LNCaP clone FGC (cell line): ENCODE results near the gene ESYT2.

ENCODE experiments used
- DNase-seq: peaks from one replicate; pipeline ENCODE4 v3.0.0-alpha.2; 2011; ENCODE audit warnings: low read depth
- H3K4me3 ChIP-seq: 2 replicates; pipeline ENCODE4 v1.5.1; 2011; ENCODE audit warnings: mild to moderate bottlenecking, low read depth, low read length, control low read depth
- TF ChIP-seq, protein P1 (sequence below): IDR thresholded peaks from 2 replicates; pipeline ENCODE4 v1.5.1; 2012; ENCODE audit warnings: mild to moderate bottlenecking; ENCODE audit not compliant: control insufficient read depth, insufficient read depth; ENCODE audit errors: extremely low read depth

Gene ESYT2

DNA sequence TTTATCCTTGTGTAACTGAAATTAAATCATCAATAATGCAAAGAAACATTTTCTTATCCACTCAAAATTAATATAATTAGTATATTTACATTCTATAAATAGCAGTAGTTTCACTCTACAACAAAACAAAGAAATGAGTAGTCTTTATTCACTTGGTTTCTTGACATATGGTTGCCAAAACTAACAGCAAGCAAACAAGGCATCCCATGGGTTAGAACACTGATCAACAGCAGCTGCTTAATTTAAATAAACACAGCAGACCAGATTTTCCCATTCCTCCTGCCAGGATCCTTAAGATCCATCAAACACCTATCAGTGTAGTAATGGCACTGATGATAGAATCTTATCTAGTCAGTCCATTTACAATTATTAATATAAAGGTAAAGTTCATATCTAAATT lies 146.9 kb downstream of the ESYT2 start:
- peak; percentile 32 for DNase-seq
- TF ChIP-seq, protein P1, sequence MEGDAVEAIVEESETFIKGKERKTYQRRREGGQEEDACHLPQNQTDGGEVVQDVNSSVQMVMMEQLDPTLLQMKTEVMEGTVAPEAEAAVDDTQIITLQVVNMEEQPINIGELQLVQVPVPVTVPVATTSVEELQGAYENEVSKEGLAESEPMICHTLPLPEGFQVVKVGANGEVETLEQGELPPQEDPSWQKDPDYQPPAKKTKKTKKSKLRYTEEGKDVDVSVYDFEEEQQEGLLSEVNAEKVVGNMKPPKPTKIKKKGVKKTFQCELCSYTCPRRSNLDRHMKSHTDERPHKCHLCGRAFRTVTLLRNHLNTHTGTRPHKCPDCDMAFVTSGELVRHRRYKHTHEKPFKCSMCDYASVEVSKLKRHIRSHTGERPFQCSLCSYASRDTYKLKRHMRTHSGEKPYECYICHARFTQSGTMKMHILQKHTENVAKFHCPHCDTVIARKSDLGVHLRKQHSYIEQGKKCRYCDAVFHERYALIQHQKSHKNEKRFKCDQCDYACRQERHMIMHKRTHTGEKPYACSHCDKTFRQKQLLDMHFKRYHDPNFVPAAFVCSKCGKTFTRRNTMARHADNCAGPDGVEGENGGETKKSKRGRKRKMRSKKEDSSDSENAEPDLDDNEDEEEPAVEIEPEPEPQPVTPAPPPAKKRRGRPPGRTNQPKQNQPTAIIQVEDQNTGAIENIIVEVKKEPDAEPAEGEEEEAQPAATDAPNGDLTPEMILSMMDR, result no peak
- H3K4me3 ChIP-seq, result no peak overlapping the region
